ENCODE measurements around the gene PLD5. TPM values are rescaled to one million over a fixed set of nuclear protein-coding genes. Genes with fewer than 3 reads are reported as not detected.

PLD5 gene
- total and polyA plus RNA-seq, 2 of the 13 experiments (the other 11 are each of a cell fraction or from before 2014, with no cell fraction given): not detected

DNA sequence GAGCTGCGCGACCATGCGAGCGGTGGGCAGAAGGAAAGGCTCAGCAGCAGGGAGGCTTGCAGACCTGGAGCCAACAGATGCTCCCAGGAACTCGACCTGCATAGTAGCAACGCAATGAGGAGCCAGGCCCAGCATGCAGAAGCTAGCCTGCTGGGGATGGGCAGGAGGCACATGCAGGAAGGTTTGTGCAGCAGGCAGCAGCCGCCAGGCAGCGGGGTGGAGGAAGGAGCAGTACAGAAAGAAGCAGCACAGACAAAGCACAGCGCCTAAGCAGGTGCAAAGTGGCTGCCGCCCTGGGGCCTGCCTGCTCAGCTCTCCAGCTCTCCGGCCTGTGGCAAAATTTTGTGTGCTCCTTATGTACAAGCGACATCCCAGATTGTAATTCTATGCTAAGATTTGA lies 312.1 kb downstream of the PLD5 start (continued):
- TF ChIP-seq POLR2AphosphoS5 (IDR thresholded peaks at IDR 0.05; ENCODE audit: low read depth, low read length) (no peak), ZNF607 (CRISPR knock-in tag; IDR thresholded peaks at IDR 0.05; ENCODE audit: borderline replicate concordance) (no peak), EEA1 (CRISPR knock-in tag; IDR thresholded peaks at IDR 0.05; ENCODE audit: borderline replicate concordance) (no peak), ZNF569 (CRISPR knock-in tag; IDR thresholded peaks at IDR 0.05; ENCODE audit: borderline replicate concordance) (no peak), EP300 (IDR thresholded peaks at IDR 0.05; ENCODE audit: low read depth in 2 of 2, low read length in 2 of 2) (no peak), EP300 (CRISPR knock-in tag; IDR thresholded peaks at IDR 0.05; ENCODE audit: borderline replicate concordance) (no peak), CBFB (CRISPR knock-in tag; IDR thresholded peaks at IDR 0.05) (no peak)
- TF ChIP-seq, protein P1, sequence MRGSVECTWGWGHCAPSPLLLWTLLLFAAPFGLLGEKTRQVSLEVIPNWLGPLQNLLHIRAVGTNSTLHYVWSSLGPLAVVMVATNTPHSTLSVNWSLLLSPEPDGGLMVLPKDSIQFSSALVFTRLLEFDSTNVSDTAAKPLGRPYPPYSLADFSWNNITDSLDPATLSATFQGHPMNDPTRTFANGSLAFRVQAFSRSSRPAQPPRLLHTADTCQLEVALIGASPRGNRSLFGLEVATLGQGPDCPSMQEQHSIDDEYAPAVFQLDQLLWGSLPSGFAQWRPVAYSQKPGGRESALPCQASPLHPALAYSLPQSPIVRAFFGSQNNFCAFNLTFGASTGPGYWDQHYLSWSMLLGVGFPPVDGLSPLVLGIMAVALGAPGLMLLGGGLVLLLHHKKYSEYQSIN (CRISPR knock-in tag; IDR thresholded peaks at IDR 0.05; ENCODE audit: borderline replicate concordance): no peak
- TF ChIP-seq, protein P2, sequence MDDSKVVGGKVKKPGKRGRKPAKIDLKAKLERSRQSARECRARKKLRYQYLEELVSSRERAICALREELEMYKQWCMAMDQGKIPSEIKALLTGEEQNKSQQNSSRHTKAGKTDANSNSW (CRISPR knock-in tag; IDR thresholded peaks at IDR 0.05; ENCODE audit: borderline replicate concordance): no peak
- TF ChIP-seq, protein P3, sequence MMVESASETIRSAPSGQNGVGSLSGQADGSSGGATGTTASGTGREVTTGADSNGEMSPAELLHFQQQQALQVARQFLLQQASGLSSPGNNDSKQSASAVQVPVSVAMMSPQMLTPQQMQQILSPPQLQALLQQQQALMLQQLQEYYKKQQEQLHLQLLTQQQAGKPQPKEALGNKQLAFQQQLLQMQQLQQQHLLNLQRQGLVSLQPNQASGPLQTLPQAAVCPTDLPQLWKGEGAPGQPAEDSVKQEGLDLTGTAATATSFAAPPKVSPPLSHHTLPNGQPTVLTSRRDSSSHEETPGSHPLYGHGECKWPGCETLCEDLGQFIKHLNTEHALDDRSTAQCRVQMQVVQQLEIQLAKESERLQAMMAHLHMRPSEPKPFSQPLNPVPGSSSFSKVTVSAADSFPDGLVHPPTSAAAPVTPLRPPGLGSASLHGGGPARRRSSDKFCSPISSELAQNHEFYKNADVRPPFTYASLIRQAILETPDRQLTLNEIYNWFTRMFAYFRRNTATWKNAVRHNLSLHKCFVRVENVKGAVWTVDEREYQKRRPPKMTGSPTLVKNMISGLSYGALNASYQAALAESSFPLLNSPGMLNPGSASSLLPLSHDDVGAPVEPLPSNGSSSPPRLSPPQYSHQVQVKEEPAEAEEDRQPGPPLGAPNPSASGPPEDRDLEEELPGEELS (CRISPR knock-in tag; IDR thresholded peaks at IDR 0.05): no peak
